H1 (cell line): ENCODE data around the gene BRCA1.
A peak's percentile ranks its signal among the peaks of the same experiment; 100 is the strongest.

Experiments
- CBX8 ChIP-seq: fragments of 300-800, 300-1000 bp; sonication (generic); IDR thresholded peaks from 2 replicates; pipeline ENCODE4 v1.7.1; 2016; ENCODE audit warnings: low read depth, low read length, borderline replicate concordance
- CEBPB ChIP-seq: IDR thresholded peaks from 2 replicates; pipeline ENCODE4 v1.6.1; 2012; ENCODE audit warnings: low read depth, low read length
- CHD1 ChIP-seq: IDR thresholded peaks from 2 replicates; pipeline ENCODE4 v1.6.1; 2012; ENCODE audit warnings: low read depth, low read length, improper control_type of control experiment
- CREB1 ChIP-seq: IDR thresholded peaks from 2 replicates; pipeline ENCODE4 v1.6.1; 2012; ENCODE audit warnings: inconsistent platforms
- EZH2 ChIP-seq: fragments of 200-600 bp; sonication (generic); IDR thresholded peaks from 2 replicates; pipeline ENCODE4 v1.7.1; 2012; ENCODE audit warnings: low read depth, mild to moderate bottlenecking, moderate library complexity, low read length, inconsistent platforms; ENCODE audit not compliant: severe bottlenecking
- KDM1A ChIP-seq: fragments of 200-600, 300-600 bp; sonication (generic); IDR thresholded peaks from 2 replicates; pipeline ENCODE4 v1.7.1; 2016; ENCODE audit warnings: mild to moderate bottlenecking, low read length, borderline replicate concordance
- MAFK ChIP-seq: IDR thresholded peaks from 2 replicates; pipeline ENCODE4 v1.6.1; 2012; ENCODE audit warnings: low read depth, mild to moderate bottlenecking, improper control_type of control experiment, low read length
- SP1 ChIP-seq: IDR thresholded peaks from 2 replicates; pipeline ENCODE4 v1.6.1; 2011; ENCODE audit warnings: low read depth, low read length
- TAF1 ChIP-seq: IDR thresholded peaks from 2 replicates; pipeline ENCODE4 v1.6.1; 2011; ENCODE audit warnings: mild to moderate bottlenecking, low read depth, low read length
- TCF12 ChIP-seq: IDR thresholded peaks from 2 replicates; pipeline ENCODE4 v1.6.1; 2011; ENCODE audit warnings: low read depth, mild to moderate bottlenecking, low read length
- TF ChIP-seq, protein P1 (sequence below), 3 experiments: IDR thresholded peaks; 1 replicate in 2 of 3; 2 replicates in 1 of 3; pipeline versions ENCODE4 v1.5.1 to v1.6.1; 2011; ENCODE audit warnings: low read length in 3 of 3, mild to moderate bottlenecking in 3 of 3, inconsistent platforms in 2 of 3, low read depth in 1 of 3, moderate library complexity in 1 of 3; ENCODE audit not compliant: insufficient read depth in 1 of 3; ENCODE audit errors: control extremely low read depth in 1 of 3

DNA sequence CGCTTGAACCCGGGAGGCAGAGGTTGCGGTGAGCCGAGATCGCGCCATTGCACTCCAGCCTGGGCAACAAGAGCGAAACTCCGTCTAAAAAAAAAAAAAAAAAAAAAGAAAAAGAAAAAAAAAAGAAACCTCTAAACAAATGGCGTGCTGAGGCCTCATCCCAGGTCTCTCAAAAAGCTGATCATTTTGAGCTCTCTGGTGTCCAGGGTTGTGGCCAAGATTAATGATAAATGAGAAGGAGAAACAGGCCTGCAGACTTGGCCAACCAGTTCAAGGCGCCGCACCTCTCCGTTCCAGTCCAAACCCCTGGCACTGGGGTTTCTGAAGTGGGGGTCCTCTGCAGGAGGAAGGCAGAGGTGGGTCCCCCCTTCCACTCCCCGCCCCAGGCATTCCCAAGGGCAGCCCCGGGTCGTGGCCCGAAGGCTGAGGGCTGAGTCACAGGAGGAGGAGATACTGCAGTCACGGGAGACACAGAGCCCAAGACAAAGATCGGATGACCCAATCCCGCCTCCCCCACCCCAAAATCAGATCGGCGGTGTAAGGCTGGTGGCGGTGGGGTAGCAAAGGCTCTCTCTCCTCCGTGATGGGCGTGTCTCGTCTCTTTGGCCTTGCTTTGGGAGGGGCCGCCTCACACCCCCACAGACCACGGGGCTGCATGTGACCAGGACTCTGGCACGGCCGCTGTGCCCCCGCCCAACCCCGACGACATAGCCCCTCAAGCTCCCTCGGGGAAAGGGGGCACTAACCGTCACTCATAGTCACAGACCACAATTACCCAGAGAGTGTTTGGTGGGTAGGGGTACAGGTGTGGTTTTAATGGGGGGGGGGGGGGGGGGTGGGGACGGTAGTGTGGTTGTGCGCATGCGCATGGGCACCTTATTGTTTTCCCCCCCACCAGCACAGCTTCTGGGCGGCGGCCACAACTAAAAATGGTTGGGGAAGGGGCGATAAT, 104.1 kb downstream of the BRCA1 start:
- TF ChIP-seq, protein P1, sequence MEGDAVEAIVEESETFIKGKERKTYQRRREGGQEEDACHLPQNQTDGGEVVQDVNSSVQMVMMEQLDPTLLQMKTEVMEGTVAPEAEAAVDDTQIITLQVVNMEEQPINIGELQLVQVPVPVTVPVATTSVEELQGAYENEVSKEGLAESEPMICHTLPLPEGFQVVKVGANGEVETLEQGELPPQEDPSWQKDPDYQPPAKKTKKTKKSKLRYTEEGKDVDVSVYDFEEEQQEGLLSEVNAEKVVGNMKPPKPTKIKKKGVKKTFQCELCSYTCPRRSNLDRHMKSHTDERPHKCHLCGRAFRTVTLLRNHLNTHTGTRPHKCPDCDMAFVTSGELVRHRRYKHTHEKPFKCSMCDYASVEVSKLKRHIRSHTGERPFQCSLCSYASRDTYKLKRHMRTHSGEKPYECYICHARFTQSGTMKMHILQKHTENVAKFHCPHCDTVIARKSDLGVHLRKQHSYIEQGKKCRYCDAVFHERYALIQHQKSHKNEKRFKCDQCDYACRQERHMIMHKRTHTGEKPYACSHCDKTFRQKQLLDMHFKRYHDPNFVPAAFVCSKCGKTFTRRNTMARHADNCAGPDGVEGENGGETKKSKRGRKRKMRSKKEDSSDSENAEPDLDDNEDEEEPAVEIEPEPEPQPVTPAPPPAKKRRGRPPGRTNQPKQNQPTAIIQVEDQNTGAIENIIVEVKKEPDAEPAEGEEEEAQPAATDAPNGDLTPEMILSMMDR (IDR thresholded peaks at IDR 0.05; ENCODE audit: control extremely low read depth in 1 of 3, insufficient read depth in 1 of 3, low read depth in 1 of 3, low read length in 3 of 3) = no peak
- TF ChIP-seq KDM1A (no peak), CEBPB (no peak), EZH2 (no peak), SP1 (no peak), TAF1 (peak; percentile 36; the same call in 1 of the 2 replicates), TCF12 (no peak), CBX8 (no peak), MAFK (no peak), CHD1 (no peak), CREB1 (no peak)
